Spleen (tissue), 11 donors: Measurements from ENCODE around the gene CPED1. TPM values are rescaled to one million over a fixed set of nuclear protein-coding genes. Genes with fewer than 3 reads are reported as not detected.
"Not testable (repeated sequence)": the region's sequence is repeated elsewhere in the genome, so short reads cannot be mapped to it uniquely, and the experiment has no call there.

Experiments used
- DNase-seq: peaks from one replicate; pipeline ENCODE4 v3.0.0-alpha.2; 2020
- H3K27ac ChIP-seq, 8 donors: fragments of 200-600 bp; sonication (generic) in 7 of 8; 1 replicate in 4 of 8; 2 replicates in 4 of 8; pipeline versions ENCODE4 v1.5.0 to v1.8.0; 2016 to 2021; ENCODE audit warnings: inconsistent platforms in 4 of 8, mild to moderate bottlenecking in 4 of 8, moderate library complexity in 1 of 8
- H3K27me3 ChIP-seq, 7 donors: fragments of 200-600 bp; sonication (generic) in 6 of 7; replicated peaks in 1 of 7; 1 replicate in 4 of 7; 2 replicates in 3 of 7; pipeline versions ENCODE4 v1.5.0 to v1.8.0; 2016 to 2021; ENCODE audit warnings: inconsistent platforms in 3 of 7, mild to moderate bottlenecking in 1 of 7
- H3K36me3 ChIP-seq, 6 donors: fragments of 200-600 bp; sonication (generic) in 5 of 6; 1 replicate in 4 of 6; 2 replicates in 2 of 6; pipeline versions ENCODE4 v1.5.0 to v1.8.0; 2016 to 2021; ENCODE audit warnings: inconsistent platforms in 2 of 6
- H3K4me1 ChIP-seq, 6 donors: fragments of 200-600 bp; sonication (generic) in 5 of 6; 1 replicate in 3 of 6; 2 replicates in 3 of 6; pipeline versions ENCODE4 v1.5.0 to v1.8.0; 2016 to 2021; ENCODE audit warnings: inconsistent platforms in 3 of 6
- H3K4me3 ChIP-seq, 8 donors: fragments of 200-600 bp; sonication (generic) in 7 of 8; 1 replicate in 4 of 8; 2 replicates in 4 of 8; pipeline versions ENCODE4 v1.5.0 to v1.8.0; 2016 to 2021; ENCODE audit warnings: inconsistent platforms in 4 of 8, mild to moderate bottlenecking in 4 of 8, moderate library complexity in 2 of 8
- H3K9me3 ChIP-seq, 8 donors: fragments of 200-600 bp; sonication (generic) in 7 of 8; 1 replicate in 4 of 8; 2 replicates in 4 of 8; pipeline versions ENCODE4 v1.5.0 to v1.8.0; 2016 to 2021; ENCODE audit warnings: inconsistent platforms in 4 of 8
- CTCF ChIP-seq, 11 experiments: fragments of 200-600 bp in 7 of 11; fragments of 450-650 bp in 4 of 11; sonication (generic) in 4 of 11; IDR thresholded peaks in 8 of 11; conservative IDR thresholded peaks in 3 of 11; 1 replicate in 7 of 11; 2 replicates in 4 of 11; pipeline versions ENCODE4 v1.4.0 to v1.8.0; 2016 to 2021; ENCODE audit warnings: antibody characterized with exemption in 11 of 11, inconsistent platforms in 4 of 11, mild to moderate bottlenecking in 1 of 11
- POLR2A ChIP-seq, 3 donors: fragments of 450-650 bp; IDR thresholded peaks; one replicate each; pipeline ENCODE4 v1.5.1; 2017; ENCODE audit warnings: antibody characterized with exemption in 3 of 3, mild to moderate bottlenecking in 1 of 3
- POLR2AphosphoS5 ChIP-seq, 3 donors: sonication (generic); formaldehyde crosslinking; IDR thresholded peaks; one replicate each; pipeline ENCODE4 v1.5.1; 2017; ENCODE audit warnings: antibody characterized with exemption in 3 of 3
- WGBS, 5 donors: extraction: QIAGEN DNeasy Blood & Tissue Kit in 3 of 5; methylation state at CpG; one replicate each; pipeline versions ENCODE4 v1.1.5 to v1.1.7; 2013 to 2018; 5-methylcytosine and 5-hydroxymethylcytosine counted together
- intact Hi-C: fragments of 100-400 bp; cut with DNase I; formaldehyde crosslinking; loops from one replicate; pipeline ENCODE4 v1.15.0; 2023; ENCODE audit warnings: low total_unique reads
- polyA plus RNA-seq, 3 donors: library from polyadenylated mRNA; stranded (reverse); fragments of 200-250 nt; gene quantifications; one replicate each; pipeline ENCODE4 v1.2.1, GENCODE V29; 2013
- total RNA-seq, 7 donors: library from RNA; depleted of rRNA in 3 of 7; stranded (reverse); fragments of >200 nt in 3 of 7; fragmentation: NEBNext Ultra II Directional in 4 of 7; extraction: Animal tissue kit (Norgen Biotek cat#: 25700) in 4 of 7; gene quantifications; one replicate each; pipeline versions ENCODE4 v1.1.0 to v1.2.1, GENCODE V29; 2016 to 2021
- donor health status: healthy with polysubstance abuse.
- donor health status: DM: no; HTN: no; CAD: no; lungs with moderate emphysema.
- donor health status: DM: no; HTN: no; CAD: no.
- donor health status: Bipolar disorder and iron deficiency.
- donor health status: healthy.
- donor health status: DM: no; HTN: no; CAD: no.
- donor health status: DM: yes; HTN: yes; CAD: no.

CPED1 gene
- total and polyA plus RNA-seq, 10 donors = 1.5 to 81.6 (median 38.6) TPM

DNA sequence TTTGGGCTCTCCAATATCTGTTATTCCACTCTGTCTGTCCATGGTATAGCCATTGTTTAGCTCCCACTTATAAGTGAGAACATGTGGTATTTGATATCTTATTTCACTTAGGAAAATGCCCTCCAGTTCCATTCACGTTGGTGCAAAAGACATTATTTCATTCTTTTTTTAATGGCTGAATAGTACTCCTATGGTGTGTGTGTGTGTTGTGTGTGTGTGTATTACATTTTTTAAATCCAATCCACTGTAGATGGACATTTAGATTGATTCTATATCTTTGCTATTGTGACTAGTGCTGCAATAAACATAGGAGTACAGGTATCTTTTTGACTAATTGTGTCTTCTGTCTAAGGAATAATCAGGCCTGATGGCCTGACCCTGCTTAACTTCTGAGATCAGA is 7.4 kb upstream of the CPED1 start:
- DNase-seq = no peak
- H3K27ac ChIP-seq = no peak overlapping the region
- TF ChIP-seq POLR2AphosphoS5 (IDR thresholded peaks at IDR 0.05) (no peak), CTCF (IDR thresholded peaks at IDR 0.05 in 8 of 11, conservative IDR thresholded peaks at IDR 0.05 in 3 of 11) (no peak)
- peaks cover 0 to 16% (median 4%) of the 10 kb centered on the region in 6 donors for H3K36me3 ChIP-seq
- intact Hi-C loops = no loop called here
- no peaks in the 10 kb centered on the region for H3K27me3 ChIP-seq
- 74 to 100% (median 90%) methylated on average over 1 of the region's 1 CpG for WGBS, 5 donors
- no peaks in the 10 kb centered on the region for H3K9me3 ChIP-seq
- no peaks in the 10 kb centered on the region for H3K4me1 ChIP-seq
- no peak overlapping the region for H3K4me3 ChIP-seq

DNA sequence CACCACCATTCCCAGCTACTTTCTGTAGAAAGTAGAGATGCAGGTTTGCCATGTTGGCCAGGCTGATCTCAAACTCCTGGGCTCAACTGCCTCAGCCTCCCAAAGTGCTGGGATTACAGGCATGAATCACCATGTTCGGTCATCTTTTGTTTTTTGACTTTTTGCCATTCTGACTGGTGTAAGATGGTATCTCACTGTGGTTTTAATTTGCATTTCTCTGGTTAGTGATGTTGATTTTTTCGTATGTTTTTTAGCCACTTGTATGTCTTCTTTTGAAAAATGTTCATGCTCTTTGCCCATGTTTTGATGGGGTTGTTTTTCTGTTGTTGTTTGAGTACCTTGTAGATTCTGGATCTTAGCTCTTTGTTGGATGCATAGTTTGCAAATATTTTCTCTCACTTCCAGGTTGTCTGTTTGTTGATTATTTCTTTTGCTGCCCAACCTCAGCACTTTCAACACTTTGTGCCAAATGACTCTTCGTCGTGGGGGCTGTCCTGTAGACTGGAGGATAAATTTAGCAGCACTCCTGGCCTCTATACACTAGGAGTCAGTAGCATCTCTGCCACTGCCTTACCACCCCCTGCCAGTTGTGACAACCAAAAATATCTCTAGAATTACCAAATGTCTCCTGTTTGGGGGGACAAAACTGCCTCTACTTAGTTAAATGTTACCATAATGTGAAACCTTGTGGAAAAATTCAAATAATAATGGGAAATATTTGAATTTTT is 6.5 kb upstream of the CPED1 start:
- H3K4me3 ChIP-seq = no peak overlapping the region
- no peaks in the 10 kb centered on the region for H3K27me3 ChIP-seq
- no peak overlapping the region for H3K27ac ChIP-seq
- H3K9me3 ChIP-seq = no peaks in the 10 kb centered on the region
- TF ChIP-seq CTCF (IDR thresholded peaks at IDR 0.05 in 8 of 11, conservative IDR thresholded peaks at IDR 0.05 in 3 of 11) (no peak), POLR2A (IDR thresholded peaks at IDR 0.05) (no peak), POLR2AphosphoS5 (IDR thresholded peaks at IDR 0.05) (no peak)
- intact Hi-C loops = no loop called here
- H3K36me3 ChIP-seq = peaks cover 0 to 7% (median 0%) of the 10 kb centered on the region in 6 donors
- WGBS, 5 donors = 65 to 82% (median 73%) methylated on average over 4 of the region's 4 CpGs
- no peaks in the 10 kb centered on the region for H3K4me1 ChIP-seq
- DNase-seq = no peak

DNA sequence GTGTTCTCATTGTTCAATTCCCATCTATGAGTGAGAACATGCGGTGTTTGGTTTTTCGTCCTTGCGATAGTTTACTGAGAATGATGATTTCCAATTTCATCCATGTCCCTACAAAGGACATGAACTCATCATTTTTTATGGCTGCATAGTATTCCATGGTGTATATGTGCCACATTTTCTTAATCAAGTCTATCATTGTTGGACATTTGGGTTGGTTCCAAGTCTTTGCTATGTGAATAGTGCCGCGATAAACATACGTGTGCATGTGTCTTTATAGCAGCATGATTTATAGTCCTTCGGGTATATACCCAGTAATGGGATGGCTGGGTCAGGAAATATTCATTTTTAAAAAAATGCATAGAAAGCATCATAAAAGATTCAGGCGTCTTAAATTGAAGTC is 4.9 kb upstream of the CPED1 start:
- intact Hi-C loops, H3K36me3 ChIP-seq, DNase-seq, H3K27ac ChIP-seq, H3K9me3 ChIP-seq, H3K27me3 ChIP-seq, H3K4me3 ChIP-seq: not testable (repeated sequence)
- 94 to 98% (median 95%) methylated on average over 5 of the region's 8 CpGs for WGBS, 5 donors
- peaks cover 8 to 14% (median 13%) of the 10 kb centered on the region in 6 donors for H3K4me1 ChIP-seq

GRCh38 chr7:120984406-120984805 is 4.1 kb upstream of the CPED1 start:
- no peak for TF ChIP-seq CTCF (IDR thresholded peaks at IDR 0.05 in 8 of 11, conservative IDR thresholded peaks at IDR 0.05 in 3 of 11)
- TF ChIP-seq POLR2A (IDR thresholded peaks at IDR 0.05) = no peak
- no peak for TF ChIP-seq POLR2AphosphoS5 (IDR thresholded peaks at IDR 0.05)
- WGBS, 5 donors = 66 to 91% (median 87%) methylated on average over 3 of the region's 3 CpGs
- H3K4me1 ChIP-seq = peaks cover 8 to 22% (median 19%) of the 10 kb centered on the region in 6 donors
- no peak overlapping the region for H3K27ac ChIP-seq
- H3K27me3 ChIP-seq = peaks cover 0 to 18% (median 3%) of the 10 kb centered on the region in 7 donors
- DNase-seq = no peak
- H3K36me3 ChIP-seq = no peaks in the 10 kb centered on the region
- no peak overlapping the region for H3K4me3 ChIP-seq
- intact Hi-C loops = no loop called here
- no peaks in the 10 kb centered on the region for H3K9me3 ChIP-seq
